Adrenal gland (tissue), 5 donors: ENCODE results near the gene FAT1.

Source experiments
- CTCF ChIP-seq, 6 experiments: fragments of 450-650 bp in 4 of 6; fragments of 200-600 bp in 2 of 6; sonication (generic) in 1 of 6; IDR thresholded peaks; 1 replicate in 5 of 6; 2 replicates in 1 of 6; pipeline versions ENCODE4 v1.5.1 to v1.8.0; 2016 to 2021; ENCODE audit warnings: antibody characterized with exemption in 6 of 6, mild to moderate bottlenecking in 2 of 6, moderate library complexity in 1 of 6
- POLR2A ChIP-seq, 2 donors: fragments of 450-650 bp; IDR thresholded peaks; one replicate each; pipeline ENCODE4 v1.6.1; 2017; ENCODE audit warnings: antibody characterized with exemption in 2 of 2, mild to moderate bottlenecking in 2 of 2, moderate library complexity in 1 of 2
- donor health status: DM: no; HTN: no; CAD: no.

- TF ChIP-seq CTCF (IDR thresholded peaks at IDR 0.05): no peak
- TF ChIP-seq POLR2A (IDR thresholded peaks at IDR 0.05): no peak
Measured at GRCh38 chr4:186592966-186593586, 130.6 kb downstream of the FAT1 start.
